H1 (cell line): ENCODE measurements around the gene FAM228A. TPM values are rescaled to one million over a fixed set of nuclear protein-coding genes. Genes with fewer than 3 reads are reported as not detected.

Experiments used
- CTCF ChIA-PET: fragments of 300-600 bp; sonication (Branson Sonifier 250); formaldehyde crosslinking; loops from one replicate; lab custom pipeline; 2021; ENCODE audit not compliant: partially characterized antibody; lab: Charles Lee
- POLR2A ChIA-PET: fragments of 300-600 bp; sonication (Branson Sonifier 250); formaldehyde crosslinking; loops from one replicate; lab custom pipeline; 2021; ENCODE audit warnings: inconsistent platforms; ENCODE audit not compliant: partially characterized antibody; lab: Charles Lee
- DNase-seq, 2 experiments: peaks; one replicate each; pipeline versions ENCODE4 v3.0.0 to v3.0.0-alpha.2; 2010 to 2022; ENCODE audit warnings: low spot score in 2 of 2, low read depth in 1 of 2, mixed read lengths in 1 of 2
- FAIRE-seq: peaks from 2 replicates; lab custom pipeline; 2011; peaks lifted over from hg19 to GRCh38; lab: Jason Lieb, UNC
- H2AFZ ChIP-seq: 2 replicates; pipeline ENCODE4 v1.8.1; 2012; ENCODE audit warnings: low read length, inconsistent platforms
- H2AK5ac ChIP-seq: 2 replicates; pipeline ENCODE4 v1.6.1; 2013; ENCODE audit warnings: low read depth, low read length
- H2BK120ac ChIP-seq: replicated peaks from 2 replicates; pipeline ENCODE3; 2013; ENCODE audit warnings: low read depth, low read length, inconsistent platforms
- H2BK12ac ChIP-seq: 2 replicates; pipeline ENCODE4 v1.6.1; 2013; ENCODE audit warnings: low read depth, low read length
- H2BK15ac ChIP-seq: 2 replicates; pipeline ENCODE4 v1.6.1; 2013; ENCODE audit warnings: low read length
- H2BK20ac ChIP-seq: 2 replicates; pipeline ENCODE4 v1.6.1; 2013; ENCODE audit warnings: low read length
- H2BK5ac ChIP-seq: 2 replicates; pipeline ENCODE4 v1.6.1; 2013; ENCODE audit warnings: low read depth, low read length
- H3K14ac ChIP-seq: 2 replicates; pipeline ENCODE4 v1.6.1; 2013; ENCODE audit warnings: inconsistent platforms; ENCODE audit not compliant: insufficient read length
- H3K18ac ChIP-seq: 2 replicates; pipeline ENCODE4 v1.6.1; 2013; ENCODE audit warnings: low read length; ENCODE audit errors: extremely low read depth
- H3K23ac ChIP-seq: 2 replicates; pipeline ENCODE4 v1.6.1; 2013; ENCODE audit warnings: inconsistent platforms; ENCODE audit not compliant: insufficient read length
- H3K23me2 ChIP-seq: 2 replicates; pipeline ENCODE4 v1.6.1; 2013; ENCODE audit warnings: low read depth, low read length
- H3K27ac ChIP-seq: 2 replicates; pipeline ENCODE4 v1.6.1; 2011; ENCODE audit warnings: low read depth, low read length, inconsistent platforms
- H3K27me3 ChIP-seq, 4 experiments: replicated peaks in 1 of 4; 1 replicate in 1 of 4; 2 replicates in 3 of 4; pipeline versions ENCODE4 v1.6.1 to v1.8.1; 2011 to 2013; ENCODE audit warnings: low read length in 3 of 4, mild to moderate bottlenecking in 3 of 4, inconsistent platforms in 2 of 4, mixed read lengths in 2 of 4, moderate library complexity in 1 of 4; ENCODE audit not compliant: control insufficient read depth in 3 of 4, insufficient read depth in 3 of 4; ENCODE audit errors: extremely low read depth in 1 of 4
- H3K36me3 ChIP-seq, 4 experiments: 2 replicates each; pipeline versions ENCODE4 v1.6.1 to v1.8.1; 2011 to 2013; ENCODE audit warnings: mild to moderate bottlenecking in 4 of 4, low read length in 3 of 4, moderate library complexity in 2 of 4, control low read depth in 1 of 4, inconsistent platforms in 1 of 4; ENCODE audit not compliant: insufficient read depth in 4 of 4, control insufficient read depth in 2 of 4
- H3K4ac ChIP-seq: replicated peaks from 2 replicates; pipeline ENCODE3; 2013; ENCODE audit warnings: low read length, low read depth, mixed read lengths, inconsistent platforms; ENCODE audit not compliant: insufficient read length
- H3K4me1 ChIP-seq, 4 experiments: replicated peaks in 1 of 4; 1 replicate in 1 of 4; 2 replicates in 3 of 4; pipeline versions ENCODE4 v1.6.1 to v1.8.1; 2011 to 2013; ENCODE audit warnings: low read length in 3 of 4, inconsistent platforms in 2 of 4, mixed read lengths in 1 of 4; ENCODE audit not compliant: insufficient read depth in 4 of 4, control insufficient read depth in 3 of 4
- H3K4me2 ChIP-seq, 2 experiments: 2 replicates each; pipeline versions ENCODE4 v1.6.1 to v1.8.1; 2011 to 2013; ENCODE audit warnings: low read depth in 2 of 2, low read length in 2 of 2, control low read depth in 1 of 2, inconsistent platforms in 1 of 2, mild to moderate bottlenecking in 1 of 2; ENCODE audit not compliant: insufficient read depth in 1 of 2
- H3K4me3 ChIP-seq, 4 experiments: fragments of 200-600, 300-600 bp in 1 of 4; sonication (generic), shearing (Covaris generic), sonication (Bioruptor Twin) in 1 of 4; 2 replicates each; pipeline versions ENCODE4 v1.5.1 to v1.8.1; 2011 to 2016; ENCODE audit warnings: low read length in 4 of 4, low read depth in 3 of 4, control low read depth in 2 of 4, inconsistent platforms in 2 of 4, mild to moderate bottlenecking in 2 of 4, mixed read lengths in 1 of 4, moderate library complexity in 1 of 4; ENCODE audit not compliant: insufficient read depth in 2 of 4; ENCODE audit errors: extremely low read depth in 1 of 4
- H3K56ac ChIP-seq: replicated peaks from 2 replicates; pipeline ENCODE3; 2013; ENCODE audit warnings: low read depth, mild to moderate bottlenecking, mixed read lengths, low read length, inconsistent platforms; ENCODE audit not compliant: insufficient read length
- H3K79me1 ChIP-seq: 2 replicates; pipeline ENCODE4 v1.6.1; 2013; ENCODE audit warnings: low read depth, low read length, control low read depth
- H3K79me2 ChIP-seq, 2 experiments: 2 replicates each; pipeline versions ENCODE4 v1.6.1 to v1.8.1; 2012 to 2013; ENCODE audit warnings: low read length in 2 of 2, mild to moderate bottlenecking in 2 of 2, inconsistent platforms in 1 of 2; ENCODE audit not compliant: insufficient read depth in 2 of 2, control insufficient read depth in 1 of 2
- H3K9ac ChIP-seq, 4 experiments: replicated peaks in 1 of 4; 1 replicate in 1 of 4; 2 replicates in 3 of 4; pipeline versions ENCODE4 v1.6.1 to v1.8.1; 2011 to 2013; ENCODE audit warnings: low read depth in 3 of 4, low read length in 3 of 4, control low read depth in 2 of 4, mild to moderate bottlenecking in 2 of 4, moderate library complexity in 2 of 4, inconsistent platforms in 1 of 4; ENCODE audit errors: extremely low read depth in 1 of 4
- H3K9me3 ChIP-seq, 2 experiments: 2 replicates each; pipeline versions ENCODE4 v1.6.1 to v1.8.1; 2012 to 2013; ENCODE audit warnings: mild to moderate bottlenecking in 2 of 2, moderate library complexity in 2 of 2, control low read depth in 1 of 2, inconsistent platforms in 1 of 2, low read depth in 1 of 2, low read length in 1 of 2, mixed read lengths in 1 of 2; ENCODE audit not compliant: insufficient read depth in 2 of 2
- H4K20me1 ChIP-seq, 2 experiments: replicated peaks in 1 of 2; 2 replicates each; pipeline versions ENCODE3 to v1.8.1; 2011 to 2013; ENCODE audit warnings: inconsistent platforms in 2 of 2, low read length in 2 of 2, mild to moderate bottlenecking in 1 of 2; ENCODE audit not compliant: insufficient read depth in 2 of 2, control insufficient read depth in 1 of 2
- H4K5ac ChIP-seq: 2 replicates; pipeline ENCODE4 v1.6.1; 2013; ENCODE audit warnings: low read length, low read depth, mixed read lengths, inconsistent platforms; ENCODE audit not compliant: insufficient read length
- H4K8ac ChIP-seq: 2 replicates; pipeline ENCODE4 v1.8.0; 2013; ENCODE audit warnings: mild to moderate bottlenecking, moderate library complexity, low read length, inconsistent platforms; ENCODE audit not compliant: insufficient read depth; ENCODE audit errors: extremely low read depth
- H4K91ac ChIP-seq: replicated peaks from 2 replicates; pipeline ENCODE3; 2013; ENCODE audit warnings: low read length, mixed read lengths, inconsistent platforms; ENCODE audit not compliant: insufficient read length
- ASH2L ChIP-seq: fragments of 200-600, 300-600 bp; sonication (generic); IDR thresholded peaks from one replicate; pipeline ENCODE4 v1.7.1; 2017; ENCODE audit warnings: low read length
- JUND ChIP-seq: IDR thresholded peaks from 2 replicates; pipeline ENCODE4 v1.6.1; 2011; ENCODE audit warnings: mild to moderate bottlenecking, improper control_type of control experiment, low read length
- RBBP5 ChIP-seq: IDR thresholded peaks from 2 replicates; pipeline ENCODE4 v1.7.1; 2012; ENCODE audit warnings: low read depth, mild to moderate bottlenecking, inconsistent platforms, low read length, moderate library complexity, borderline replicate concordance
- RNF2 ChIP-seq: fragments of 200-900, 300-1000 bp; sonication (generic); IDR thresholded peaks from 2 replicates; pipeline ENCODE4 v1.7.1; 2016; ENCODE audit warnings: borderline replicate concordance, low read depth, mild to moderate bottlenecking, antibody characterized with exemption, low read length; ENCODE audit not compliant: poor library complexity, severe bottlenecking; ENCODE audit errors: missing control alignments
- SRF ChIP-seq: IDR thresholded peaks from 2 replicates; pipeline ENCODE4 v1.6.1; 2011; ENCODE audit warnings: mild to moderate bottlenecking, low read depth, low read length, moderate library complexity
- WGBS, 2 experiments: shearing (Covaris generic) in 1 of 2; methylation state at CpG; one replicate each; pipeline versions ENCODE4 v1.1.6 to v1.1.7; 2013 to 2015; ENCODE audit warnings: low lambda C conversion rate in 2 of 2, mixed read lengths in 2 of 2, inconsistent platforms in 1 of 2, low coverage in 1 of 2, missing lambda C conversion rate in 1 of 2; ENCODE audit not compliant: insufficient replicate concordance in 2 of 2, insufficient coverage in 1 of 2, insufficient read length in 1 of 2; ENCODE audit errors: extremely low coverage in 1 of 2, missing lambda C conversion rate in 1 of 2; 5-methylcytosine and 5-hydroxymethylcytosine counted together
- polyA plus RNA-seq, 7 experiments: library from polyadenylated mRNA; depleted of rRNA in 3 of 7; stranded (reverse) in 5 of 7; unstranded in 2 of 7; fragments of >200 nt in 5 of 7; fragments of 200-250 nt in 2 of 7; gene quantifications; 1 replicate in 5 of 7; 2 replicates in 1 of 7; 4 replicates in 1 of 7; pipeline versions ENCODE4 v1.2.1 to v1.2.3, GENCODE V29; 2011 to 2013; ENCODE audit warnings: missing spikeins in 2 of 7, mixed read lengths in 2 of 7
- total RNA-seq: library from RNA; stranded (reverse); fragmentation: NEBNext Ultra II Directional; extraction: Animal tissue kit (Norgen Biotek cat#: 25700); gene quantifications from 2 replicates; pipeline ENCODE4 v1.2.1, GENCODE V29; 2021

FAM228A gene
- total and polyA plus RNA-seq, 2 of the 8 experiments (the other 6 are each of a cell fraction or from before 2014, with no cell fraction given): not detected

- Histone ChIP-seq H3K18ac (no peak overlapping the region), H3K14ac (no peak overlapping the region), H4K5ac (no peak overlapping the region), H3K4me1 (no peaks in the 10 kb centered on the region; a peak in 1 of 7 replicates), H2BK15ac (no peak overlapping the region), H3K23me2 (no peaks in the 10 kb centered on the region), H2BK12ac (no peak overlapping the region), H4K91ac (no peak overlapping the region), H3K27me3 (no peaks in the 10 kb centered on the region; a peak in 1 of 7 replicates), H2AFZ (no peak overlapping the region), H3K79me2 (no peaks in the 10 kb centered on the region), H3K4me3 (no peak overlapping the region), H2BK20ac (no peak overlapping the region), H2AK5ac (no peak overlapping the region), H2BK5ac (no peak overlapping the region), H3K9ac (no peak overlapping the region), H3K23ac (no peak overlapping the region), H3K56ac (no peak overlapping the region), H3K27ac (no peak overlapping the region), H3K79me1 (no peaks in the 10 kb centered on the region), H3K4ac (no peak overlapping the region), H4K20me1 (peaks cover 0 to 2% of the 10 kb centered on the region in 2 experiments), H3K36me3 (no peaks in the 10 kb centered on the region), H3K9me3 (no peaks in the 10 kb centered on the region), H2BK120ac (no peak overlapping the region), H3K4me2 (no peak overlapping the region), H4K8ac (no peak overlapping the region)
- CTCF ChIA-PET: no interaction called here
- 95% methylated on average over 12 of the region's 12 CpGs; no CpG with 5 or more reads in 1 of the 2 experiments for WGBS, 2 experiments
- FAIRE-seq (no peak), DNase-seq (no peak)
- POLR2A ChIA-PET: no interaction called here
- no peak for TF ChIP-seq ASH2L
- no peak for TF ChIP-seq RNF2
- TF ChIP-seq SRF: no peak
- TF ChIP-seq JUND: no peak
- TF ChIP-seq RBBP5: no peak
- TF ChIP-seq, all 59 proteins: peak for 0
Observed at GRCh38 chr2:24204505-24204904, 29.7 kb downstream of the FAM228A start.
